ENCODE results near the gene DHRS3. TPM values are rescaled to one million over a fixed set of nuclear protein-coding genes. Genes with fewer than 3 reads are reported as not detected.

DHRS3 gene
- total and polyA plus RNA-seq, 10 of the 15 experiments (the other 5 are each of a cell fraction or from before 2014, with no cell fraction given), result 0.23 to 29.7 (median 1.2) TPM

GRCh38 chr1:12609469-12610003, 8.5 kb downstream of the DHRS3 start:
- Histone ChIP-seq H2AFZ (ENCODE audit: control insufficient read depth, low read depth, low read length) (no peak overlapping the region), H4K20me1 (ENCODE audit: control insufficient read depth, insufficient read depth) (no peaks in the 10 kb centered on the region; the same call in 1 of the 2 replicates), H3K4me1 (ENCODE audit: control insufficient read depth, insufficient read depth, low read length) (no peaks in the 10 kb centered on the region), H3K4me2 (ENCODE audit: control insufficient read depth, insufficient read depth) (no peak overlapping the region), H3K4me3 (no peak overlapping the region), H3K36me3 (ENCODE audit: control insufficient read depth in 2 of 2, insufficient read depth in 2 of 2, low read length in 1 of 2) (no peaks in the 10 kb centered on the region), H3K9ac (ENCODE audit: control insufficient read depth, insufficient read depth, low read length) (no peak overlapping the region), H3K27ac (ENCODE audit: control insufficient read depth, insufficient read depth) (no peak overlapping the region), H3K9me3 (replicated peaks; ENCODE audit: control insufficient read depth, insufficient read depth, low read length) (peaks cover 1% of the 10 kb centered on the region; the same call in 2 of the 3 replicates), H3K27me3 (replicated peaks in 1 of 2; ENCODE audit: control insufficient read depth in 2 of 2, insufficient read depth in 2 of 2, low read length in 1 of 2) (no peaks in the 10 kb centered on the region; a peak in 2 of 4 replicates), H3K79me2 (ENCODE audit: control insufficient read depth, insufficient read depth, low read length) (no peaks in the 10 kb centered on the region)
- CTCF ChIA-PET, result no interaction called here
- WGBS (ENCODE audit: insufficient coverage, insufficient replicate concordance, low lambda C conversion rate, missing lambda C conversion rate), result 5% methylated on average over 5 of the region's 5 CpGs
- DNase-seq (ENCODE audit: low read depth, low spot score) (no peak), ATAC-seq (no peak), FAIRE-seq (no peak)
- RAD21 ChIA-PET (ENCODE audit: unreplicated experiment), result no interaction called here
- TF ChIP-seq STAT3 (IDR thresholded peaks at IDR 0.05; ENCODE audit: low read depth, low read length) (no peak), EGR1 (IDR thresholded peaks at IDR 0.05; ENCODE audit: borderline replicate concordance in 1 of 2, low read depth in 2 of 2, low read length in 2 of 2) (no peak)
- in situ Hi-C loops (cut with MboI), result no loop called here
- BruUV-seq (replicated peaks), result no TSS peak
- POLR2A ChIA-PET, result no interaction called here
- intact Hi-C loops (cut with micrococcal nuclease; ENCODE audit: unreplicated experiment), result no loop called here
- SMC1A ChIA-PET (ENCODE audit: uncharacterized antibody, unreplicated experiment), result no interaction called here

- in situ Hi-C loops (cut with MboI), result no loop called here
- Histone ChIP-seq H3K36me3 (ENCODE audit: control insufficient read depth in 2 of 2, insufficient read depth in 2 of 2, low read length in 1 of 2) (no peaks in the 10 kb centered on the region), H3K27me3 (replicated peaks in 1 of 2; ENCODE audit: control insufficient read depth in 2 of 2, insufficient read depth in 2 of 2, low read length in 1 of 2) (no peaks in the 10 kb centered on the region; a peak in 1 of 4 replicates), H2AFZ (ENCODE audit: control insufficient read depth, low read depth, low read length) (no peak overlapping the region), H3K4me1 (ENCODE audit: control insufficient read depth, insufficient read depth, low read length) (no peaks in the 10 kb centered on the region), H3K4me3 (no peak overlapping the region), H3K27ac (ENCODE audit: control insufficient read depth, insufficient read depth) (no peak overlapping the region), H3K4me2 (ENCODE audit: control insufficient read depth, insufficient read depth) (no peak overlapping the region), H3K79me2 (ENCODE audit: control insufficient read depth, insufficient read depth, low read length) (no peaks in the 10 kb centered on the region), H3K9ac (ENCODE audit: control insufficient read depth, insufficient read depth, low read length) (no peak overlapping the region), H4K20me1 (ENCODE audit: control insufficient read depth, insufficient read depth) (no peaks in the 10 kb centered on the region; the same call in 1 of the 2 replicates), H3K9me3 (replicated peaks; ENCODE audit: control insufficient read depth, insufficient read depth, low read length) (peaks cover 1% of the 10 kb centered on the region; the same call in 2 of the 3 replicates)
- BruUV-seq (replicated peaks), result no TSS peak
- 20% methylated on average over 5 of the region's 5 CpGs for WGBS (ENCODE audit: insufficient coverage, insufficient replicate concordance, low lambda C conversion rate, missing lambda C conversion rate)
- RAD21 ChIA-PET (ENCODE audit: unreplicated experiment), result no interaction called here
- POLR2A ChIA-PET, result no interaction called here
- no peak for DNase-seq (ENCODE audit: low read depth, low spot score)
- CTCF ChIA-PET, result no interaction called here
- SMC1A ChIA-PET (ENCODE audit: uncharacterized antibody, unreplicated experiment), result no interaction called here
- intact Hi-C loops (cut with micrococcal nuclease; ENCODE audit: unreplicated experiment), result no loop called here
- no peak for FAIRE-seq
- no peak for ATAC-seq
- TF ChIP-seq CBX3 (IDR thresholded peaks at IDR 0.05; ENCODE audit: borderline replicate concordance, low read depth) (no peak), PAX5 (IDR thresholded peaks at IDR 0.05; ENCODE audit: borderline replicate concordance, low read depth, low read length) (no peak), KDM1A (IDR thresholded peaks at IDR 0.05; ENCODE audit: borderline replicate concordance) (no peak), NFYA (IDR thresholded peaks at IDR 0.05; ENCODE audit: borderline replicate concordance, low read depth, low read length) (no peak), ZNF217 (IDR thresholded peaks at IDR 0.05) (no peak), HDGF (IDR thresholded peaks at IDR 0.05) (no peak), SIN3A (IDR thresholded peaks at IDR 0.05; ENCODE audit: low read depth, low read length) (no peak), ELK1 (IDR thresholded peaks at IDR 0.05; ENCODE audit: low read depth, low read length) (no peak), FOXK2 (IDR thresholded peaks at IDR 0.05) (no peak), ZBED1 (IDR thresholded peaks at IDR 0.05; ENCODE audit: borderline replicate concordance) (no peak), CTCF (IDR thresholded peaks at IDR 0.05 in 2 of 3, conservative IDR thresholded peaks at IDR 0.05 in 1 of 3; ENCODE audit: control insufficient read depth in 2 of 3, extremely low read depth in 1 of 3, insufficient read depth in 1 of 3, low read depth in 3 of 3, low read length in 3 of 3) (no peak), STAT1 (conservative IDR thresholded peaks at IDR 0.05) (no peak), JUND (IDR thresholded peaks at IDR 0.05; ENCODE audit: low read depth, low read length) (no peak), TCF3 (IDR thresholded peaks at IDR 0.05; ENCODE audit: borderline replicate concordance, insufficient read depth, low read depth, low read length) (no peak)
Measured at GRCh38 chr1:12608311-12608957, 9.6 kb downstream of the DHRS3 start.
